ENCODE data around the gene TNNC1. TPM values are rescaled to one million over a fixed set of nuclear protein-coding genes. Genes with fewer than 3 reads are reported as not detected.
A peak's percentile ranks its signal among the peaks of the same experiment; 100 is the strongest.

Gene TNNC1
- polyA plus RNA-seq, 3 donors, result not detected

- no peak overlapping the region for H3K9ac ChIP-seq (ENCODE audit: insufficient read depth, low read length, poor library complexity, severe bottlenecking)
- Mint-ChIP-seq H3K9me3 (no peaks in the 10 kb centered on the region), H3K4me3 (no peak overlapping the region), H3K27ac (peak overlapping the region in 1 of 7 donors; percentile 66), H3K36me3 (peaks cover 43 to 70% of the 10 kb centered on the region in 2 donors), H3K27me3 (ENCODE audit: low read depth in 3 of 3) (peaks cover 0 to 3% (median 0%) of the 10 kb centered on the region in 3 donors), H3K4me1 (peaks cover 39% of the 10 kb centered on the region)
- H3K4me3 ChIP-seq (replicated peaks in 1 of 3; ENCODE audit: low read depth in 2 of 3, low read length in 3 of 3), result no peak overlapping the region
- intact Hi-C loops (cut with micrococcal nuclease), result no loop called here
- H3K27me3 ChIP-seq (ENCODE audit: control insufficient read depth in 2 of 2, insufficient read depth in 2 of 2, low read length in 2 of 2), result no peaks in the 10 kb centered on the region
- H4K20me1 ChIP-seq (ENCODE audit: insufficient read depth, low read length), result peaks cover 3% of the 10 kb centered on the region
- no peak overlapping the region for H3K4me2 ChIP-seq (replicated peaks; ENCODE audit: extremely low read depth, low read length, poor library complexity, severe bottlenecking)
- no peak overlapping the region for H2AFZ ChIP-seq (ENCODE audit: insufficient read depth, low read depth, low read length, poor library complexity, severe bottlenecking)
- DNase-seq, result no peak
- no peak for TF ChIP-seq CTCF (IDR thresholded peaks at IDR 0.05)
- no peak overlapping the region for H3K27ac ChIP-seq (ENCODE audit: low read depth in 1 of 2, low read length in 2 of 2)
- H3K79me2 ChIP-seq (ENCODE audit: insufficient read depth, low read length), result peaks cover 24% of the 10 kb centered on the region
- WGBS (ENCODE audit: insufficient coverage), result 98% methylated on average over 9 of the region's 11 CpGs
- no peaks in the 10 kb centered on the region for H3K9me3 ChIP-seq (replicated peaks in 1 of 2; ENCODE audit: control insufficient read depth in 1 of 2, insufficient read depth in 1 of 2, low read length in 2 of 2)
- peaks cover 43% of the 10 kb centered on the region in 2 donors for H3K4me1 ChIP-seq (ENCODE audit: control insufficient read depth in 1 of 2, insufficient read depth in 2 of 2, low read length in 2 of 2)
- peaks cover 57 to 61% of the 10 kb centered on the region in 2 donors for H3K36me3 ChIP-seq (replicated peaks in 1 of 2; ENCODE audit: control insufficient read depth in 1 of 2, insufficient read depth in 2 of 2, low read length in 2 of 2)
Observed at GRCh38 chr3:52502001-52502400, 48.2 kb upstream of the TNNC1 start.

DNA sequence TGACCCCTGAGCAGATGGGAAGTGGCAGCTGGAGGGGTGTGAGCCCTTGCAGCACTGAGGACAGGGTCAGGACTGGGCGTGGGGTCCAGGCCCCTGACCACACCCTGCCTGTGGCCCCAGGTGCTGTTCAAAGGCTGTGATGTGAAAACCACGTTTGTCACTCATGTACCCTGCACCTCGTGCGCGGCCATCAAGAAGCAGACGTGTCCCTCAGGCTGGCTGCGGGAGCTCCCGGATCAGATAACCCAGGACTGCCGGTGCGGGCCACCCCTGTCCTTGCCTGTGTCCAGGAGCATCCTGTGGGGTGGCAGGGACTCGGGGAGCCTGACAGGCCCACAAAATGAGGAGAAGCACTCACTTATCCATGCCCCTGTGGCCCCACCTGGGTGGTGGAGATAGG is 47.2 kb upstream of the TNNC1 start:
- peak overlapping the region in 1 of 7 donors; percentile 64 for H3K27ac Mint-ChIP-seq
- Histone ChIP-seq H3K4me1 (ENCODE audit: control insufficient read depth in 1 of 2, insufficient read depth in 2 of 2, low read length in 2 of 2) (peaks cover 52% of the 10 kb centered on the region in 2 donors), H3K27ac (ENCODE audit: low read depth in 1 of 2, low read length in 2 of 2) (no peak overlapping the region), H3K79me2 (ENCODE audit: insufficient read depth, low read length) (peaks cover 34% of the 10 kb centered on the region), H3K36me3 (replicated peaks in 1 of 2; ENCODE audit: control insufficient read depth in 1 of 2, insufficient read depth in 2 of 2, low read length in 2 of 2) (peaks cover 47 to 51% of the 10 kb centered on the region in 2 donors), H2AFZ (ENCODE audit: insufficient read depth, low read depth, low read length, poor library complexity, severe bottlenecking) (no peak overlapping the region), H3K9me3 (replicated peaks in 1 of 2; ENCODE audit: control insufficient read depth in 1 of 2, insufficient read depth in 1 of 2, low read length in 2 of 2) (no peaks in the 10 kb centered on the region), H3K9ac (ENCODE audit: insufficient read depth, low read length, poor library complexity, severe bottlenecking) (no peak overlapping the region), H3K27me3 (ENCODE audit: control insufficient read depth in 2 of 2, insufficient read depth in 2 of 2, low read length in 2 of 2) (no peaks in the 10 kb centered on the region), H3K4me3 (replicated peaks in 1 of 3; ENCODE audit: low read depth in 2 of 3, low read length in 3 of 3) (no peak overlapping the region), H3K4me2 (replicated peaks; ENCODE audit: extremely low read depth, low read length, poor library complexity, severe bottlenecking) (no peak overlapping the region), H4K20me1 (ENCODE audit: insufficient read depth, low read length) (peaks cover 3% of the 10 kb centered on the region)
- DNase-seq, result no peak
- intact Hi-C loops (cut with micrococcal nuclease), result no loop called here
- H3K4me1 Mint-ChIP-seq, result peaks cover 49% of the 10 kb centered on the region
- H3K36me3 Mint-ChIP-seq, result peaks cover 35 to 65% of the 10 kb centered on the region in 2 donors
- H3K4me3 Mint-ChIP-seq, result no peak overlapping the region
- WGBS (ENCODE audit: insufficient coverage), result 84% methylated on average over 8 of the region's 11 CpGs
- peaks cover 0 to 3% (median 0%) of the 10 kb centered on the region in 3 donors for H3K27me3 Mint-ChIP-seq (ENCODE audit: low read depth in 3 of 3)
- no peaks in the 10 kb centered on the region for H3K9me3 Mint-ChIP-seq
- no peak for TF ChIP-seq CTCF (IDR thresholded peaks at IDR 0.05)
